MCF 10A (cell line): ENCODE data around the gene CRTC1. TPM values are rescaled to one million over a fixed set of nuclear protein-coding genes. Genes with fewer than 3 reads are reported as not detected.

Experiments used
- BruUV-seq: library from RNA; stranded (reverse); fragments of 400-500 nt; replicated peaks from 2 replicates; lab custom pipeline; 2021; lab: Mats Ljungman, UMichigan
- CTCF ChIA-PET: fragments of 300-600 bp; sonication (Branson Sonifier 250); formaldehyde crosslinking; extraction: SDS; loops from one replicate; lab custom pipeline; 2021; ENCODE audit warnings: antibody characterized with exemption, inconsistent platforms; lab: Yijun Ruan, JAX
- POLR2A ChIA-PET: fragments of 300-600, 350-650 bp; sonication (Branson Sonifier 250); formaldehyde crosslinking; extraction: SDS; loops from one replicate; lab custom pipeline; 2020; ENCODE audit warnings: antibody characterized with exemption, inconsistent platforms; lab: Yijun Ruan, JAX
- DNase-seq: peaks from one replicate; pipeline ENCODE4 v3.0.0-alpha.2; 2018; ENCODE audit not compliant: unreplicated experiment
- H3K27ac Mint-ChIP-seq: one replicate; pipeline ENCODE4 v1.8.0; 2022; ENCODE audit warnings: mild to moderate bottlenecking, low read depth, mixed read lengths; ENCODE audit not compliant: unreplicated experiment
- H3K27me3 Mint-ChIP-seq: one replicate; pipeline ENCODE4 v1.8.0; 2022; ENCODE audit warnings: mixed read lengths; ENCODE audit not compliant: insufficient read depth, unreplicated experiment
- H3K36me3 Mint-ChIP-seq: one replicate; pipeline ENCODE4 v1.8.0; 2022; ENCODE audit warnings: mild to moderate bottlenecking, moderate library complexity, mixed read lengths; ENCODE audit not compliant: insufficient read depth, unreplicated experiment
- H3K4me1 Mint-ChIP-seq: one replicate; pipeline ENCODE4 v1.8.0; 2022; ENCODE audit warnings: mixed read lengths; ENCODE audit not compliant: insufficient read depth, unreplicated experiment
- H3K4me3 Mint-ChIP-seq: one replicate; pipeline ENCODE4 v1.8.0; 2022; ENCODE audit warnings: mild to moderate bottlenecking, moderate library complexity, mixed read lengths; ENCODE audit not compliant: unreplicated experiment
- H3K9me3 Mint-ChIP-seq: one replicate; pipeline ENCODE4 v1.8.0; 2022; ENCODE audit warnings: mixed read lengths; ENCODE audit not compliant: unreplicated experiment
- CTCF ChIP-seq: fragments of 200-600 bp; IDR thresholded peaks from one replicate; pipeline ENCODE4 v1.8.0; 2022; ENCODE audit warnings: antibody characterized with exemption, mild to moderate bottlenecking; ENCODE audit not compliant: unreplicated experiment
- intact Hi-C: fragments of 100-400 bp; cut with micrococcal nuclease; formaldehyde crosslinking; loops from 2 replicates; pipeline ENCODE4 v1.14.1; 2022
- total RNA-seq: library from RNA; stranded (reverse); gene quantifications from 2 replicates; pipeline ENCODE4 v1.2.3, GENCODE V29; 2022

CRTC1 gene
- total RNA-seq, 1 experiment from 2014 or later, result 11.1 TPM

DNA sequence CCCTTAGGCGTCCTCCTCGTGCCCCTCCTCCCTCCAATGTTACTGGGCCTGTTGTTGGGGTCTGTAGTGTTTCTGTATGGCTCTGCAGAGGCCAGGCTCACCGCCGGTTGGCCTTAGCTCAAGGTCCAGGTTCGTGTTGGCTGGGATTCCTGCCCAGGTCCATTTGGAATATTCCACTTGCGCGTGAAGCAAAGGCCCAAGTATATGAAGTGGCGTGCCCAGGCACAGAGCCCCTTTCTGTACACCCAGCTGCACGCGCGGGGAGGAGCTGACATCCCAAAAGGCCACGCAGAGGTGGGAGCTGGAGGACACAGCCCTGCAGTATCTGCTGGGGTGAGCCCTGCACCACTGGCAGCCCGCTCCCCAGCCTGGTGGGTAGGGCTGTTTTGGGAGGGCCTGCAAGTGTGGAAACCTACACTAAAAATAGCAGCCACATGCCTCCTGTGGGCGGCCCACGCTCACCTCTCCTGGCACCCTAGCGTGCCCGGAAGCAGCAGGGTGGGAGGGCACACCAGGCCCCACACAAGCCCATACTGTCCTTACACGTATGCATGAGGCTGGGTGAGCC is 30.2 kb downstream of the CRTC1 start:
- POLR2A ChIA-PET, result no interaction called here
- no peaks in the 10 kb centered on the region for H3K36me3 Mint-ChIP-seq
- H3K4me3 Mint-ChIP-seq, result no peak overlapping the region
- CTCF ChIA-PET, result interaction anchor here (0.6 to 1.0 kb wide), 3 partner anchors 12 to 1593 kb away, joined by 3 read pairs; no protein-coding TSS in a partner anchor
- no peak for TF ChIP-seq CTCF
- no peaks in the 10 kb centered on the region for H3K27me3 Mint-ChIP-seq
- no TSS peak for BruUV-seq
- no peak for DNase-seq
- no peaks in the 10 kb centered on the region for H3K9me3 Mint-ChIP-seq
- peaks cover 2% of the 10 kb centered on the region for H3K4me1 Mint-ChIP-seq
- intact Hi-C loops, result no loop called here
- H3K27ac Mint-ChIP-seq, result no peak overlapping the region

DNA sequence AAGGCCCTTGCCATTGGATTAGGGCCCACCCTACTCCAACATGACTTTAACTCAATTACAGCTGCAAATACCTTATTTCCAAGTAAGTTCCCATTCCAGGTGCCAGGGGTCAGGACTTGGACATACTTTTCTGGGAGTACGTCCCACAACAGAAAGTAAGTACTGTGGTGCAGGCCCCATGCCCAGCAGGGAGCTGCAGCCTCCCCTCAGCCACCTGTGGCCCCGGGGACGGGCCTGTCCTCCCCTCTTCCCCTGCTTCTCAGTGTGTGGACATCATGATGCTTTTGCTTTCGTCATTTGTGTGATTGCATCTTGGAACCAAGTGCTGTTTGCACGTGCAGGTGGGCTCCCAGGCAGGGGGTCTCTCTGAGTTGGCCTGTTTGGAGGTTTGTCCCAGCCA is 31.9 kb downstream of the CRTC1 start:
- no peaks in the 10 kb centered on the region for H3K27me3 Mint-ChIP-seq
- ChIA-PET CTCF (interaction anchor here (0.6 to 1.1 kb wide), 4 partner anchors 11 to 71 kb away, joined by 3 to 5 read pairs (median 4); no protein-coding TSS in a partner anchor), POLR2A (no interaction called here)
- no peak for DNase-seq
- H3K9me3 Mint-ChIP-seq, result no peaks in the 10 kb centered on the region
- TF ChIP-seq CTCF, result no peak
- intact Hi-C loops, result no loop called here
- H3K27ac Mint-ChIP-seq, result no peak overlapping the region
- H3K4me1 Mint-ChIP-seq, result peaks cover 6% of the 10 kb centered on the region
- H3K36me3 Mint-ChIP-seq, result no peaks in the 10 kb centered on the region
- no TSS peak for BruUV-seq
- H3K4me3 Mint-ChIP-seq, result no peak overlapping the region

DNA sequence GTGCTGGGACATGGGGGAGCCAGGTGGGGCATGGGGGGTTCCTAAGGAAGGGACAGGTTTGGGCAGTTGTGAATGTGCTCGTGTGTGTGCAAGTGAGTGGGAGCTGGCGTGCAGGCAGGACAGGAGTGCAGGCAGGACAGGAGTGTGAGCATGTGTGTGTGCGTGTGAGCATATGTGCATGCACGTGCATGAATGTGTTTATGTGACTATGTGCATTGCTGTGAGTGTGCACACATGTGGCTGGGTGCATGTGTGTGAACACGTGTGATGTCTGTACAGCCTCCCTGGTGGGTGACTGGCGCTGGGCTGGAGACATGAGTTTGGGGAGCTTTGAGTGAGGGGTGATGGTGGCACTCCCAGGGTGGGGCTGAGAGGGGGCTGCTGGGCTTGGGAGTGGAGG is 33.4 kb downstream of the CRTC1 start:
- H3K27me3 Mint-ChIP-seq, result no peaks in the 10 kb centered on the region
- peaks cover under 1% of the 10 kb centered on the region for H3K36me3 Mint-ChIP-seq
- no peaks in the 10 kb centered on the region for H3K9me3 Mint-ChIP-seq
- CTCF ChIA-PET, result interaction anchor here (1.3 kb wide), 1 partner anchor 10 kb away, joined by 6 read pairs; no protein-coding TSS in a partner anchor
- intact Hi-C loops, result no loop called here
- TF ChIP-seq CTCF, result no peak
- BruUV-seq, result no TSS peak
- no peak overlapping the region for H3K27ac Mint-ChIP-seq
- H3K4me1 Mint-ChIP-seq, result peaks cover 6% of the 10 kb centered on the region
- POLR2A ChIA-PET, result interaction anchor here (1.0 kb wide), 1 partner anchor 45 kb away, joined by 3 read pairs; no protein-coding TSS in a partner anchor
- DNase-seq, result no peak
- H3K4me3 Mint-ChIP-seq, result no peak overlapping the region

GRCh38 chr19:18717601-18718000 is 34.1 kb downstream of the CRTC1 start:
- intact Hi-C loops, result no loop called here
- no peak for DNase-seq
- no peaks in the 10 kb centered on the region for H3K27me3 Mint-ChIP-seq
- ChIA-PET POLR2A (interaction anchor here (0.6 kb wide), 1 partner anchor 15 kb away, joined by 3 read pairs; no protein-coding TSS in a partner anchor), CTCF (no interaction called here)
- H3K9me3 Mint-ChIP-seq, result no peaks in the 10 kb centered on the region
- H3K27ac Mint-ChIP-seq, result no peak overlapping the region
- TF ChIP-seq CTCF, result no peak
- BruUV-seq, result no TSS peak
- no peak overlapping the region for H3K4me3 Mint-ChIP-seq
- peaks cover 5% of the 10 kb centered on the region for H3K36me3 Mint-ChIP-seq
- H3K4me1 Mint-ChIP-seq, result peaks cover 6% of the 10 kb centered on the region
